Stimulated activated CD8-positive, alpha-beta memory T cell treated with anti-CD3 and anti-CD28 coated beads, Interleukin-7, amount 100 ng/mL, for 1 hour (primary cell): ENCODE data around the gene CARD14.
"Not testable (repeated sequence)": the region's sequence is repeated elsewhere in the genome, so short reads cannot be mapped to it uniquely, and the experiment has no call there.

Experiments
- DNase-seq, 2 donors: peaks; one replicate each; pipeline ENCODE4 v3.0.0-alpha.2; 2020; ENCODE audit warnings: low read depth in 2 of 2

The CARD14 gene

GRCh38 chr17:80183581-80184422 is 14.0 kb downstream of the CARD14 start:
- no peak for DNase-seq

- no peak for DNase-seq
These were observed 14.5 kb downstream of the CARD14 start for GRCh38 chr17:80184423-80184714.

GRCh38 chr17:80185968-80186367 is 16.1 kb downstream of the CARD14 start:
- no peak for DNase-seq

- no peak for DNase-seq
These were observed 17.3 kb downstream of the CARD14 start for GRCh38 chr17:80187090-80187489.

- no peak for DNase-seq
These were observed 17.7 kb downstream of the CARD14 start for GRCh38 chr17:80187515-80187941.

DNA sequence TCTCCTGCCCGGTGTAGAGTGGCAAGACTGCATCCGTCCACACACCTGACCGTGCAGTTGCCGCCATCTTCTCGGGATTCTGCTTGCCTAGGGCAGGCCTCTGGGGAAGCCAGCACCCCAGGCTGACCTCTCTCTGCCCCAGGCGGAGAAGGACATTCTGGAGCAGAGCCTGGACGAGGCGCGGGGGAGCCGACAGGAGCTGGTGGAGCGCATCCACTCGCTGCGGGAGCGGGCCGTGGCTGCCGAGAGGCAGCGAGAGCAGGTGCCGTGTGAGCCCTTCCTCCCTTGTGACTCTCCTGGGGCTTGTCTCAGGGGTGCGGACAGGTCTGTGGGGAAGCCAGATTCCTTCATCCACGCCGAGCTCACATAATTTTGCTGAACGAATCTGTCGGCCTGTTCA is 19.8 kb downstream of the CARD14 start:
- no peak for DNase-seq

DNA sequence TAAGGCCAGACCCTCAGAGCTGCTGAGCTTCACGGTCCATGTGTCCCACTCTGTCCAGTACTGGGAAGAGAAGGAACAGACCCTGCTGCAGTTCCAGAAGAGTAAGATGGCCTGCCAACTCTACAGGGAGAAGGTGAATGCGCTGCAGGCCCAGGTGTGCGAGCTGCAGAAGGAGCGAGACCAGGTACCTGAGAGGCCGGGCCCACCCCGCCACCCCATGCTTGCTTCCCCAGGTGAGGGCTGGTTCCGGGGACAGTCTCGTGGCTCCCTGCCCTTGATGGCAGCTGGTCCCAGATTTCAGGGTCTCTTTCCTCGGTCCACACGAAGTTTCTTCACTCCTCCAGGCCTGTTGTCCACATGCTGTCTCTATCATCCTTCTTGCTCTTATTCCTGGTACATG is 20.9 kb downstream of the CARD14 start:
- DNase-seq: no peak

- DNase-seq: no peak
These were observed 21.4 kb downstream of the CARD14 start for GRCh38 chr17:80191192-80191591.

- no peak for DNase-seq
These were observed 22.2 kb downstream of the CARD14 start for GRCh38 chr17:80191865-80192661.

DNA sequence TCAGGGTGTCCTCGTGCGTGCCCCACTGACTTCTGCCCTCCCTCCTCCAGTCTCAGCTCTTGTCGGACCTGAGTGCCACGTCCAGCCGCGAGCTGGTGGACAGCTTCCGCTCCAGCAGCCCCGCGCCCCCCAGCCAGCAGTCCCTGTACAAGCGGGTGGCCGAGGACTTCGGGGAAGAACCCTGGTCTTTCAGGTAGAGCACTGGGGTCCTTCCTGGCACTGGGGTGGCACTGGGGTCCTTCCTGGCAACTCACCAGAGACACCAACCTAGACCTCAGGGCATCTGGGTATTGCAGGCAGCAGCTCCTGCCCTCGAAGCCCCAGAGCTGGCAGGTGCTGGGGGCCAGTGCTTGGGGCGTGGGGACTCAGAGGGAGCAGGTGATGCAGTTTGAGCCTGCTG is 25.3 kb downstream of the CARD14 start:
- no peak for DNase-seq

DNA sequence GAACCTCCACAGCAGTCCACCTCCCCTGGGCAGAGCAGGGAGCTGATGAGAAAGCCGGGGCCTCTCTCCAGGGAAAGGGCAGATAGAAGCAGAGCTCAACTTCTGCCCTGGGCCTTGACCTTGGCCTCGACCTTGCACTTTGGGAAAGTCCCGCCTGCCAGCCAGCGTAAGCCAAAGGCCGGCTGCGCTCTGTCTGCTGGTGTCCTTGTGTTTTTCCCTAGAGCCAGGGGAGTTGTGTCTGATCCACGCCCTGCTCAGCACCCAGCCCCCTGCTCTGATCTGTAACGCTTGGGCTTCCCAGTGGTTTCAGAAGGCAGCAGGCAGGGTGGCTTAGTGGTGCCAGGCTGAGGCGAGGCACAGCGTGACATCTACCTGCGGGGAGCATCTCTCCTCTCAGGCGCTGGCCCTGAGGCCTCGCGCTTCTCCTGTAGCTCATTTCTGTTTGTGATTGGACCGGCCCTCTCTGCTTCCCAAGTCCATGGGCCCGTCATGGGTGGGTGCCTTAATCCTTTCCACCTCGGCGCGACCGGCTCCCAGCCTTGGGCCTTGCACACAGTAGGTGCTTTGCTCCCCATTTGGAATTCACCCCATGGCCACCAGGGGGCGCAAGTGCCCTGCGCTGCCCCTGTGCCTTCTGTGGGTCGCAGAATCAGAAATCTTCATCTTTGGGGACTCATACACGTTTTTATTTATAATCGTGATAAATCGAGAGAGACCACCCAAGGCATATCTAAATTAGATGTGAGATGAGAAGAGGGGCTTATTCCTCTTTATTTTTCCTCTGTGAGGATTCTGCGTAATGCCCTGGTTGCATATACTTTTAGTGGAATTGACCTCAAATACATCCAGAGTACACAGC is 26.1 kb downstream of the CARD14 start:
- peak; percentile 24 to 37 for DNase-seq

DNA sequence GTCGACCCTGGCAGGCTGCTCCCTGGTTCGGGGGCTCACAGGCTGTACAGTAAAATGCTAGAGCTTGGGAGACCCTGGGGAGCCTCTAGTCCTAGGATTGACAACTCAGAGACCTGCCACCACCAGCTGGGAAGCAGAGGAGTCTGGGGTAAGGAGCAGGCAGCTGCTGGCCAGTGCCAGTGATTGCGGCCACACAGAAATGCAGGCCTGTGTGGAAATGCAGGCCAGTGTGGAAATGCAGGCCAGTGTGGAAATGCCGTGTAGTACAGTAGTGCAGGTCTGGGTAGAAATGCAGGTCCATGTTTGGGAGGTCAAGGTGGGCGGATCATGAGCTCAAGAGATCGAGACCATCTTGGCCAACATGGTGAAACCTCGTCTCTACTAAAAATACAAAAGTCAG is 26.8 kb downstream of the CARD14 start:
- no peak for DNase-seq

DNA sequence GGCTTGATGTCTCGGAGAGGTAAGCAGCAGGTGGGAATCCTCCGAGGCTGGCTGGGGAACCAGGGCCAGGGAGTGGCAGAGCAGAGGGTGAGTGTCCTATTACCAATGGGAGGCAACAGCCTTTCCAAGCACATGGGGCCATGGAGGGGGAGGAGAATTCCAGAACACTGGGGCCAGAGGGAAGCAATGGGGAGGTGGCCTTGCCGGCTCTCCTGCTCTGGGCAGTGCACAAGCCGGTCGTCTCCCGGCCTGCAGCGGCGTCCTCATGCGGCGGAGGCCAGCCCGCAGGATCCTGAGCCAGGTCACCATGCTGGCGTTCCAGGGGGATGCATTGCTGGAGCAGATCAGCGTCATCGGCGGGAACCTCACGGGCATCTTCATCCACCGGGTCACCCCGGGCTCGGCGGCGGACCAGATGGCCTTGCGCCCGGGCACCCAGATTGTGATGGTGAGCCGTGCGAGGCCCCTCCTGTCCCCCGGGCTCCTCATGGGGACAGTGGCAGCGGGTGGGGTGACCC is 28.4 kb downstream of the CARD14 start:
- no peak for DNase-seq

- not testable (repeated sequence) for DNase-seq
These were observed 29.5 kb downstream of the CARD14 start for GRCh38 chr17:80199295-80199694.

DNA sequence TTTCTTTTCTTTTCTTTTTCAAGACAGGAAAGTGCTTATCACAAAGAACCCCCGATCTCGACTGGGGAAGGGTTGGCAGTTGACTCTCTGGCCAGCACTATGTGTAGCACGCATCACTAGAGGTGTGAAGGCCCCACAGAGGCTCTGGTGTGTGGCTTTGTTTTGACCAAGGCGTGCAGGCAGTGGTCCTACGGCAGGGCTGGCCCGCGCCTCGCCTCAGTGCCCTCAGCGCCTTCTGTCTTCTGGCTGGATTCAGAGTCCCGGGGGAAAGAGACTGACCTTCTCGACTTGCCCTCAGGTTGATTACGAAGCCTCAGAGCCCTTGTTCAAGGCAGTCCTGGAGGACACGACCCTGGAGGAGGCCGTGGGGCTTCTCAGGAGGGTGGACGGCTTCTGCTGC is 31.6 kb downstream of the CARD14 start:
- no peak for DNase-seq

- DNase-seq: no peak
These were observed 32.4 kb downstream of the CARD14 start for GRCh38 chr17:80202197-80202596.

- no peak for DNase-seq
These were observed 33.7 kb downstream of the CARD14 start for GRCh38 chr17:80203471-80203963.

GRCh38 chr17:80204626-80205468 is 35.0 kb downstream of the CARD14 start:
- DNase-seq: no peak

GRCh38 chr17:80205811-80206210 is 36.0 kb downstream of the CARD14 start:
- no peak for DNase-seq

DNA sequence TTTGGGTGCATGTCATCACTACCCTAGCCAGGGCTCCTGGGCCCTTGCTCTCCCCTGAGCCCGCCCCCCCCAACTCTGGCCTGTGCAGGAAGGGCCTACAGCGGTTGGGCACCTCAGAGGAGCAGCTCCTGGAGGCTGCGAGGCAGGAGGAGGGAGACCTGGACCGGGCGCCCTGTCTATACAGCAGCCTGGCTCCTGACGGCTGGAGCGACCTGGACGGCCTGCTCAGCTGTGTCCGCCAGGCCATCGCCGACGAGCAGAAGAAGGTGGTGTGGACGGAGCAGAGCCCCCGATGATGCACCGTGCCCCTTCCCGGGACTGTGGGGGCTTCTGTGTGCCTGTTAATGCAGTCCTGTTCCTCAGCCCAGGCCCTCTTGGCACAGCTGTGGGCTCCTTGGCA is 38.2 kb downstream of the CARD14 start:
- no peak for DNase-seq

GRCh38 chr17:80209765-80210164 is 39.9 kb downstream of the CARD14 start:
- no peak for DNase-seq
